ENCODE results near the gene SERPINB1. TPM values are rescaled to one million over a fixed set of nuclear protein-coding genes. Genes with fewer than 3 reads are reported as not detected.
A peak's percentile ranks its signal among the peaks of the same experiment; 100 is the strongest.

SERPINB1 gene
- total and polyA plus RNA-seq, 2 experiments from 2014 or later: 5.6 to 6.5 TPM

DNA sequence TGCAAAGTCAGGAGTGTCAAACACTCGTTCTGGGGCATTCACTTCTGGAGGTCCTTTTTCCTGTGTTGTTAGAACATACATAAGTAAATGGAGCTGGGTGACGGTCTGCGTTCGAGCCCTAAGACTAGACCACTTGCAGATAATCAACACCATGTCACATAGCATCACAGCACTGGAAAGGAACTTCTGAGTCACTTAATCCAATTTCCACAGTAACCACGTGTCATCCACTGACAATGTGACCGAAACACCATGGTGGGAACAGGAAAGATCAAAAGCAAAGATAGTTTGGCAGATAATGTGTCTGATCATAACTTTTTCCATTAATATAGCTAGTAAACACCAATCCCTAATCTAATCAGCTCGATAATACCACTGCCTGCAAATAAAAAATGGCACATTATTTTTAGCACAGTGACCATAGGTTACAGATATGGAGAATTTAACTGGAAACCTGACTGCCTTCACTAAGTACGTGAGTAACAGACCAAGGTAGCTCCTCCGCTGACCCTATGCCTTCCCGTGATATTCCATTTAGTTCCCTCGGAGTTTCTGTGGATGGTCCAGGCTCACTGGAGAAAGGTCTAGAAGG is 41.6 kb downstream of the SERPINB1 start:
- DNase-seq (ENCODE audit: low spot score) (no peak), ATAC-seq (no peak)
- H3K36me3 ChIP-seq (ENCODE audit: insufficient read depth): no peaks in the 10 kb centered on the region
- H3K27me3 Mint-ChIP-seq (ENCODE audit: insufficient read depth, low read depth, poor library complexity): peaks cover 2% of the 10 kb centered on the region
- no peak overlapping the region for H3K27ac Mint-ChIP-seq
- no peaks in the 10 kb centered on the region for H3K4me1 ChIP-seq (ENCODE audit: insufficient read depth)
- no peaks in the 10 kb centered on the region for H3K27me3 ChIP-seq (ENCODE audit: insufficient read depth)
- H2AFZ ChIP-seq: no peak overlapping the region
- H3K79me2 ChIP-seq (replicated peaks; ENCODE audit: insufficient read depth): no peaks in the 10 kb centered on the region
- H3K9me3 Mint-ChIP-seq: peaks cover 2% of the 10 kb centered on the region; the same call in 2 of the 3 replicates
- H3K4me1 Mint-ChIP-seq: peaks cover 15% of the 10 kb centered on the region
- no peaks in the 10 kb centered on the region for H3F3A ChIP-seq (replicated peaks; ENCODE audit: low read depth)
- no peak for TF ChIP-seq STAT1 (IDR thresholded peaks at IDR 0.05; ENCODE audit: unreplicated experiment)
- no peaks in the 10 kb centered on the region for H4K20me1 ChIP-seq (replicated peaks; ENCODE audit: insufficient read depth)
- H3K4me3 ChIP-seq: no peak overlapping the region
- H3K27ac ChIP-seq (ENCODE audit: low read depth): no peak overlapping the region
- H3K9me2 ChIP-seq (ENCODE audit: insufficient read depth): no peaks in the 10 kb centered on the region
- 0 out of 3 replicates have a peak, but pooled peaks cover 2% of the 10 kb centered on the region for H3K36me3 Mint-ChIP-seq (ENCODE audit: low read depth)
- H3K4me3 Mint-ChIP-seq: no peak overlapping the region
- H3K4me2 ChIP-seq: no peak overlapping the region

DNA sequence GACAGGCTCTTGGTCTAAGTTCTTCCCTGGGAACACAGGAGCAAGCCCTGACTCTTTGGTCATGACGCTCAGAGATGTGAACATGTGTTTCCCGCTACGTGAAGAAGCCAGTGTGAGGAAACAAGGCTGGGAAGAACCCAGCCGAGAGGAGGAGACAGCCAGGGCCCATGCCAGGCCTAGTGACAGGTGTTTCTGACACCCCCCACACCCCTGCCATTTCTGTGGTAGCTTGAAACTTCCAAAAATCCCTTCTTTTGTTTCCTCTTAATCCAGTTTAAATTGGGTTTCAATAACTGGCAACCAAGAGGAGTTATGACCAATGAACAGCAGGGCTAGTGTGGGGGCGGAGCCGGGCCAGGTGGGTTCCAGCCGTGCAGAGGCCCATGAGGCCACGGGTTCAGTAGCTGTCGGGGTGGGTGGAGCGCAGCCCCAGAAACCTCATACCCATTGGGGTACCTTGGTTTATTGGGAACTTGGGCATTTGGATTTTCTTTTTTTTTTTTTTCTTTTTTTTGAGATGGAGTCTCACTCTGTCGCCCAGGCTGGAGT is 43.0 kb downstream of the SERPINB1 start:
- no peaks in the 10 kb centered on the region for H3K36me3 ChIP-seq (ENCODE audit: insufficient read depth)
- no peak overlapping the region for H3K4me2 ChIP-seq
- TF ChIP-seq NANOG (IDR thresholded peaks at IDR 0.05; ENCODE audit: borderline replicate concordance) (no peak), STAT1 (IDR thresholded peaks at IDR 0.05; ENCODE audit: unreplicated experiment) (no peak), EZH2phosphoT487 (IDR thresholded peaks at IDR 0.05; ENCODE audit: unreplicated experiment) (no peak), EZH2 (IDR thresholded peaks at IDR 0.05; ENCODE audit: low read depth, unreplicated experiment) (no peak), ZNF114 (CRISPR knock-in tag; IDR thresholded peaks at IDR 0.05) (no peak)
- TF ChIP-seq, protein P1, sequence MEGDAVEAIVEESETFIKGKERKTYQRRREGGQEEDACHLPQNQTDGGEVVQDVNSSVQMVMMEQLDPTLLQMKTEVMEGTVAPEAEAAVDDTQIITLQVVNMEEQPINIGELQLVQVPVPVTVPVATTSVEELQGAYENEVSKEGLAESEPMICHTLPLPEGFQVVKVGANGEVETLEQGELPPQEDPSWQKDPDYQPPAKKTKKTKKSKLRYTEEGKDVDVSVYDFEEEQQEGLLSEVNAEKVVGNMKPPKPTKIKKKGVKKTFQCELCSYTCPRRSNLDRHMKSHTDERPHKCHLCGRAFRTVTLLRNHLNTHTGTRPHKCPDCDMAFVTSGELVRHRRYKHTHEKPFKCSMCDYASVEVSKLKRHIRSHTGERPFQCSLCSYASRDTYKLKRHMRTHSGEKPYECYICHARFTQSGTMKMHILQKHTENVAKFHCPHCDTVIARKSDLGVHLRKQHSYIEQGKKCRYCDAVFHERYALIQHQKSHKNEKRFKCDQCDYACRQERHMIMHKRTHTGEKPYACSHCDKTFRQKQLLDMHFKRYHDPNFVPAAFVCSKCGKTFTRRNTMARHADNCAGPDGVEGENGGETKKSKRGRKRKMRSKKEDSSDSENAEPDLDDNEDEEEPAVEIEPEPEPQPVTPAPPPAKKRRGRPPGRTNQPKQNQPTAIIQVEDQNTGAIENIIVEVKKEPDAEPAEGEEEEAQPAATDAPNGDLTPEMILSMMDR (conservative IDR thresholded peaks at IDR 0.05; ENCODE audit: low read depth in 2 of 2): no peak
- no peaks in the 10 kb centered on the region for H3K79me2 ChIP-seq (replicated peaks; ENCODE audit: insufficient read depth)
- no peaks in the 10 kb centered on the region for H3K4me1 ChIP-seq (ENCODE audit: insufficient read depth)
- 0 out of 3 replicates have a peak, but pooled peaks cover 2% of the 10 kb centered on the region for H3K36me3 Mint-ChIP-seq (ENCODE audit: low read depth)
- H3K9me3 Mint-ChIP-seq: peaks cover 2% of the 10 kb centered on the region; the same call in 2 of the 3 replicates
- DNase-seq (ENCODE audit: low spot score): no peak
- no peak overlapping the region for H3K27ac ChIP-seq (ENCODE audit: low read depth)
- H3K27me3 Mint-ChIP-seq (ENCODE audit: insufficient read depth, low read depth, poor library complexity): peaks cover 2% of the 10 kb centered on the region
- no peaks in the 10 kb centered on the region for H3K9me2 ChIP-seq (ENCODE audit: insufficient read depth)
- peak; percentile 18; the same call in 2 of the 3 replicates for ATAC-seq
- H3K4me3 Mint-ChIP-seq: no peak overlapping the region
- no peak overlapping the region for H3K27ac Mint-ChIP-seq
- peaks cover 15% of the 10 kb centered on the region for H3K4me1 Mint-ChIP-seq
- no peak overlapping the region for H2AFZ ChIP-seq
- H4K20me1 ChIP-seq (replicated peaks; ENCODE audit: insufficient read depth): no peaks in the 10 kb centered on the region
- no peak overlapping the region for H3K4me3 ChIP-seq
- no peaks in the 10 kb centered on the region for H3F3A ChIP-seq (replicated peaks; ENCODE audit: low read depth)
- no peaks in the 10 kb centered on the region for H3K27me3 ChIP-seq (ENCODE audit: insufficient read depth)

DNA sequence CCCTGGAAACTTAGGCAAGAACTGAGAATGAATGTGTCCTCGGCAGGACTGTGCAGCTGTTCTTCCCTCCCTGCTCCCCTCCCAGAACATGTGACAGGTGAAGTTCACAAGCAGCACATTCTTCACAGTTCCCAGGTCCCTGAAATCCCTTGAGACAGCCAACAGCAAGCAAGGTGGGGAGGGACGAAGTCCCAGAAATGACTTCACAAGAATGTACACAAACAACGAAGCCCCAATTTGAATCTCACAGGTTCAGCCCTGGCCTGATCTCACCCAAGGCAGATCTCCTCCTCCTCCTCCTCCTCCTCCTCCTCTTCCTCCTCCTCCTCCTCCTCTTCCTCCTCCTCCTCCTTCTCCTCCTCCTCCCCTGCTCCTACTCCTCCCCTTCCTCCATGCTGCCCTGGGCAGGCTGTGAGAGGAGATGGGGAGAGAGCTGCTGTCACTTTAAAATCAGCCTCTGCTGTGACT is 44.1 kb downstream of the SERPINB1 start:
- H3K27ac Mint-ChIP-seq: no peak overlapping the region
- Histone ChIP-seq H3K4me1 (ENCODE audit: insufficient read depth) (no peaks in the 10 kb centered on the region), H3K4me2 (no peak overlapping the region), H4K20me1 (replicated peaks; ENCODE audit: insufficient read depth) (no peaks in the 10 kb centered on the region), H3K79me2 (replicated peaks; ENCODE audit: insufficient read depth) (no peaks in the 10 kb centered on the region), H3K9me2 (ENCODE audit: insufficient read depth) (no peaks in the 10 kb centered on the region), H3K36me3 (ENCODE audit: insufficient read depth) (no peaks in the 10 kb centered on the region), H3K27me3 (ENCODE audit: insufficient read depth) (no peaks in the 10 kb centered on the region), H3K4me3 (no peak overlapping the region), H2AFZ (no peak overlapping the region), H3F3A (replicated peaks; ENCODE audit: low read depth) (no peaks in the 10 kb centered on the region), H3K27ac (ENCODE audit: low read depth) (no peak overlapping the region)
- H3K36me3 Mint-ChIP-seq (ENCODE audit: low read depth): 0 out of 3 replicates have a peak, but pooled peaks cover 2% of the 10 kb centered on the region
- DNase-seq (ENCODE audit: low spot score) (no peak), ATAC-seq (no peak)
- TF ChIP-seq EZH2 (IDR thresholded peaks at IDR 0.05; ENCODE audit: low read depth, unreplicated experiment): no peak
- H3K4me3 Mint-ChIP-seq: no peak overlapping the region
- H3K27me3 Mint-ChIP-seq (ENCODE audit: insufficient read depth, low read depth, poor library complexity): peaks cover 2% of the 10 kb centered on the region
- peaks cover 22% of the 10 kb centered on the region for H3K4me1 Mint-ChIP-seq
- H3K9me3 Mint-ChIP-seq: peaks cover 2% of the 10 kb centered on the region; the same call in 2 of the 3 replicates

Data from GM23338 (cell line).